Loucy (cell line): ENCODE results near the gene GJA4.

Experiments
- EZH2phosphoT487 ChIP-seq: fragments of 200-600 bp; IDR thresholded peaks from 2 replicates; pipeline ENCODE4 v1.6.1; 2018; ENCODE audit warnings: antibody characterized with exemption, mild to moderate bottlenecking, moderate library complexity, borderline replicate concordance
- TF ChIP-seq, protein P1 (sequence below): fragments of 200-600 bp; sonication (generic); conservative IDR thresholded peaks from 2 replicates; pipeline ENCODE4 v1.5.1; 2014; ENCODE audit warnings: mild to moderate bottlenecking, antibody characterized with exemption, low read length

- TF ChIP-seq, protein P1, sequence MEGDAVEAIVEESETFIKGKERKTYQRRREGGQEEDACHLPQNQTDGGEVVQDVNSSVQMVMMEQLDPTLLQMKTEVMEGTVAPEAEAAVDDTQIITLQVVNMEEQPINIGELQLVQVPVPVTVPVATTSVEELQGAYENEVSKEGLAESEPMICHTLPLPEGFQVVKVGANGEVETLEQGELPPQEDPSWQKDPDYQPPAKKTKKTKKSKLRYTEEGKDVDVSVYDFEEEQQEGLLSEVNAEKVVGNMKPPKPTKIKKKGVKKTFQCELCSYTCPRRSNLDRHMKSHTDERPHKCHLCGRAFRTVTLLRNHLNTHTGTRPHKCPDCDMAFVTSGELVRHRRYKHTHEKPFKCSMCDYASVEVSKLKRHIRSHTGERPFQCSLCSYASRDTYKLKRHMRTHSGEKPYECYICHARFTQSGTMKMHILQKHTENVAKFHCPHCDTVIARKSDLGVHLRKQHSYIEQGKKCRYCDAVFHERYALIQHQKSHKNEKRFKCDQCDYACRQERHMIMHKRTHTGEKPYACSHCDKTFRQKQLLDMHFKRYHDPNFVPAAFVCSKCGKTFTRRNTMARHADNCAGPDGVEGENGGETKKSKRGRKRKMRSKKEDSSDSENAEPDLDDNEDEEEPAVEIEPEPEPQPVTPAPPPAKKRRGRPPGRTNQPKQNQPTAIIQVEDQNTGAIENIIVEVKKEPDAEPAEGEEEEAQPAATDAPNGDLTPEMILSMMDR = no peak
- no peak for TF ChIP-seq EZH2phosphoT487
These were observed 14.4 kb upstream of the GJA4 start for GRCh38 chr1:34778381-34778780.
